Activated CD8-positive, alpha-beta memory T cell treated with anti-CD3 and anti-CD28 coated beads, Interleukin-2, amount 50 U/mL, for 1 hour (primary cell): ENCODE measurements around the gene PTPN2.

ENCODE experiments used
- DNase-seq: peaks from one replicate; pipeline ENCODE4 v3.0.0-alpha.2; 2020; ENCODE audit errors: extremely low read depth

The PTPN2 gene

DNA sequence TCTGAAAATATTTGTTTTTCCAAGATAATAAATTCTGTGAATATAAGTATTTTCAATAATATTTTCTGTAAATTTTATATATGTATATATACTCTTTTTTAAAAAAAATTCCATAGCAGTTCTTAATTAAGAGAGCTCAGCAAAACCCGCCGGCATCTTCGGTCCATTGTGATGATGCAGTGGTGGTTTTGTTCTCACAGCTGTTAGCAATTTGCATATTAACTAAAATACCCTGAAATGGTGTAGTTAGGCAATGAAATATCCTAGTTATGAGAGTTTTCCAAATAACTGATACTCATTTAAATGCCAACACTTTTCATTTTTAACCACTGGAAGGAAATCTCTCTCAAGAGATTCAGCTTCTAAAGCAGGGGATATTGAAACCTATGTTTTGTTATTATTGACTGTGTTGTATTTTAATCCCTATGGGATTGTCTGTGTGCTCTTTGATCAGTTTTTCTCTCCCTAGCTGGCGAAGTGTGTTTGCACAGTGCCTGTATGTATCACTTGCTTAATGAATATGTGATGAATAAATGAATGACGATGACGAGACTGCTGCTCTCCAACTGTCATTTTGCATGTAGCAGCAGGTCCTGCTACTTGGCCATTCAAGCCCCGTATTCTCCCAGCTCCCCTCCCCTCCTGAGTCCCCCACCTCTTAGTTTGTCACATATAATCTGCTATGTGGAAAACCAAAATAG, 138.8 kb downstream of the PTPN2 start:
- no peak for DNase-seq

- DNase-seq = no peak
Observed at GRCh38 chr18:12744103-12744502, 139.9 kb downstream of the PTPN2 start.

- no peak for DNase-seq
Observed at GRCh38 chr18:12742453-12742852, 141.6 kb downstream of the PTPN2 start.
